GM20000 (cell line): ENCODE data around the gene TIGD2.

Experiments
- DNase-seq: peaks from one replicate; pipeline ENCODE4 v3.0.0; 2012; ENCODE audit warnings: low spot score
- CTCF ChIP-seq: IDR thresholded peaks from 2 replicates; pipeline ENCODE4 v1.5.1; 2012; ENCODE audit warnings: mild to moderate bottlenecking, control low read depth; ENCODE audit errors: extremely low read depth, missing control alignments

Gene TIGD2

DNA sequence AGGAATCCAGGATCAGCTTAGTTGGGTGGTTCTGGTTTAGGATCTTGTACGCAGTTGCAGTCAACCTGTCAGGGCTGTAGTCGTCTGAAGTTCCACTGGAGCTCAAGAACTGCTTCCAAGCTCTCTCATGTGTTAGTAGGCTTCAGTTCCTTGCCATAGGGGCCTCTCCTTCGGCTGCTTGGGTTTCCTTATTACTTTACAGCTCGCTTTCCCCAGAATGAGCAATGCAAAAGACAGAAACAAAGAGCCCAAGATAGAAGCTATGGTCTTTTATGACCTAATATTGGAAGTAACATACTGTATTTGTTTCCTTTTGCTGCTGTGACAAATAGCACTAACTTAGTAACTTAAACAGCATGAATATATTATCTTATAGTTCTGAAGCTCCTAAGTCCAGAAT lies 51.7 kb downstream of the TIGD2 start:
- TF ChIP-seq CTCF, result no peak
- DNase-seq, result no peak

DNA sequence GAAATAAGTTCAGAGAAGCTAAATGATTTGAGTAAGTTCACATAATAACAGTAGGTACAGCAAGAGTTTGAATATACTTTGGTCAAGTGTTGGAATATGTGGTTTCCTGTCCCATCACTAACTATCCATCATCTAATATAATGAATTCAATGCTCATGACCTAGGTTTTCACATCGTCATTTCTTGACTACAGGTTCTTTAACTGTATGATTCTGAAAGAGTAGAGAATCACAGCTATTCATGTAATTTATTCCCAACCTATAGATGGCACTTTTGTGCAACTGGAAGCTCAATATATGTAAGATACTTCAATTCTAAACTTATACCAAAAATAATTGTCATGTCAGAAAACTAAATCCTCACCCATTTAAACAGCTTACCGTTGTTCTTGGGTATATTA lies 53.1 kb downstream of the TIGD2 start:
- no peak for TF ChIP-seq CTCF

More for the DNA sequence above, 53.1 kb downstream of the TIGD2 start:
- DNase-seq, result no peak
